Stimulated activated CD4-positive, alpha-beta T cell treated with anti-CD3 and anti-CD28 coated beads, TNF-alpha, amount 100 ng/mL, for 48 hours (primary cell): ENCODE measurements around the gene RPL27A.

ENCODE experiments used
- DNase-seq, 3 donors: peaks; one replicate each; pipeline ENCODE4 v3.0.0-alpha.2; 2020; ENCODE audit warnings: low read depth in 3 of 3

Gene RPL27A

GRCh38 chr11:8674859-8675258 lies 7.7 kb upstream of the RPL27A start:
- no peak for DNase-seq

- DNase-seq, result no peak
Measured at GRCh38 chr11:8676458-8676857, 6.1 kb upstream of the RPL27A start.

- no peak for DNase-seq
Measured at GRCh38 chr11:8679006-8679405, 3.6 kb upstream of the RPL27A start.

GRCh38 chr11:8681837-8682302 lies 722 bp upstream of the RPL27A start:
- DNase-seq, result no peak

GRCh38 chr11:8683115-8683807 lies 669 bp downstream of the RPL27A start:
- no peak for DNase-seq

DNA sequence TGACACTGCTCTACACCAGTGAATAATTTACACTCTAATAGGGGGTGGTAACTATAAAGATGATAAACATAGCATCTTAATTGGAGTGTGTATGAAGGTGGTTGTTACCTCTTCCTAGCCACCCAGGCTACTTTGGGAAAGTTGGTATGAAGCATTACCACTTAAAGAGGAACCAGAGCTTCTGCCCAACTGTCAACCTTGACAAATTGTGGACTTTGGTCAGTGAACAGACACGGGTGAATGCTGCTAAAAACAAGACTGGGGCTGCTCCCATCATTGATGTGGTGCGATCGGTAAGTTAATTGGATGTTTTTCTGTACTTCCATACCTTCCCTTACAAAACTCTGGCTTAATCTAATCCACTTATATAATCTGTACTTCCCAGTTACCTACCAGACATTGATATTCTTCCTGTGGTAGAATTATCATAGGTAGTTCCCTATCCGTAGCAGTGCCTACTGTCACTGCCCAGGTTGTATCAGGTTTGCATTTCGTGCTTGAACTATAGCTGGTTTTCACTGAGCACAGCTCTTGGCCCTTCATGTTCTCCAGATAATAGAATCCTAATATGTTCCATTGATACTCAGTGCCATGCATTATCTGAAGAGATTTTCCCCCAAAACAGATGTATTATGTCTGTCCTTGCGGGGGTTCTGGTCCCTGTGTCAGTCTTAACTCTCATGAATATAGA lies 2.2 kb downstream of the RPL27A start:
- no peak for DNase-seq

DNA sequence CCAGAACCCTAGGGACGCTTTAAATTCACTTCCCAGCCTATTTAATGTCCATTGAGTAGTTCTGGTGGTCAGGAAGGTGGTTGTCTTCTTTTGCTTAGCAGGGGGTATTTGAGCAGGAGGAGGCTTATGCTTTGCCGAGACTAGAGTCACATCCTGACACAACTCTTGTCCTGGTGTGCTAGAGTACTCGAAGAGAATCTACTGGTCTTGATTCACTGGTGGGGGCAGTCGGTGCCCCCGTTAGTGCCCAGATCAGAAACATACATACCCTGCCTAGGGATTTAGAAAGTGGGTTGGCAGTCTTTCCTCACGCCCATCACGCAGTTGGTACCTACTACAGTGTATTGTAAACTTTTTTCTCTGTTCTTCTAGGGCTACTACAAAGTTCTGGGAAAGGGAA lies 2.7 kb downstream of the RPL27A start:
- no peak for DNase-seq

- no peak for DNase-seq
Measured at GRCh38 chr11:8685820-8686219, 3.2 kb downstream of the RPL27A start.

- no peak for DNase-seq
Measured at GRCh38 chr11:8686325-8686724, 3.7 kb downstream of the RPL27A start.

DNA sequence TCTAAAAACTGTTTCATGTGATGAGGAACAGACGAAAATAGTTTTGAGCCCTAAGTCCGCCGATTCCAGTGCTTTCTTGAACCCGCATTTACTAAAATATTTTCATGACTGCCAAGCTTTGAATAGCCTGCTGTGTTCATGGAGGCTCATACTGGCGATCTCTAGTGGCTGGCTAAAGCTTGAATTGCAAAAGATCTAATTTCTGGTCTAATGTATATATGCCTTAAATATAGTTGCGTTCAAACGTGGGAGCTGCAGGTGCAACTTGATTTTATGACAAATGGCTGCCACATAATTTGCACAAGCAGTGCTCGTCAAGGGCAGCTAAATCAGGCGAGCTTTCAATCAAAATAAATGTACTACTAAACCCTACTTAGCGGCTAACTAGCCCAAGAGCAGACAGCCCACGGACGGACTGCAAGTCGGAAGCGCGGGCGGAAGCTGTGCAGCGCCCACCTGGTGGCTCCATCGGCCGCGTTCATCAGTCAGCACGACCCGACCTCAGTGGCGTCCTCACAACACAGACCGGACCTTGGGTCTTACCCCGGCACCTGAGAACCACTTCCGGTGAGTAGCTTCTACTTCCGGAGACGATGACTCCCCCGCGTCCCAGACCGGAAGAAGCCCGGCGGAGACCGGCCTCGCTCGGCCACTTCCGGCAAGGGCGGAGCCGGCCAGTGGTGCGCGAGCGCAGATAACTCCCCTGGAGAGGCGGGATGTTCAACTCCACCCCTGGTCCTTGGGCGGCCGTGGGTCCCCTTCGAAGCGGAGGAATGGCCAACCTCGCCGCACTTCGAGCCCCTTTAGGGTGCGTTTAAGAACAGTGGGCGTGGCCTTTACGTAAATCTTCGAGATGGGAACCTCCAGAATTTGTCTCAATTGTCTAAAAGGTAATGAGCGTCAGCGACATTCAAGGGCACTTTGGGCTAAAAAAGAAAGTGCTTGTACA lies 6.1 kb downstream of the RPL27A start:
- DNase-seq, result peak; percentile 79 to 83 (median 81)

DNA sequence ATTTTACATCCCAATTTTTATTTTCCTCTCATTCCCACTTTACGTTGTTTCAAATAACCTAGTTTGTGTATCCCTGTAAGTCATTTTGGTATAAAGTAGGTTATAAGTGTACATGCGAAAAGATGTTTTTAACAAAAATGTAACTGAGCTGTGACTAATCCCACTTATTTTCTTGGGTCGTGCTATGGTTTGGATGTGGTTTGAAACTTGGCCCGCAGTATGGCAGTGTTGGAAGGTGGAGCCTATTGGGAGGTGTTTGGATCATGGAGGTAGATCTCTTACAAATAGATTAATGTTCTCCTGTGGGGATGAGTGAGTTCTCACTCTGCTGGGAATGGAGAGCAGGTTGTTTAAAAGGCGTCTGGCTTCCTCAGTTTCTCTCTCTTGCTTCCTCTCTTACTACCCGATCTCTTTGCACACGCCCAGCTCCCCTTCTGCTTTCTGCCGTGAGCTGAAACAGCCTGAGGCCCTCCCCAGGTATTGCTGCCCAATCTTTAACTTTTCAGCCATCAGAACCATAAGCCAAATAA lies 7.2 kb downstream of the RPL27A start:
- no peak for DNase-seq

GRCh38 chr11:8690374-8691342 lies 8.1 kb downstream of the RPL27A start:
- no peak for DNase-seq

- no peak for DNase-seq
Measured at GRCh38 chr11:8691601-8692000, 9.0 kb downstream of the RPL27A start.

DNA sequence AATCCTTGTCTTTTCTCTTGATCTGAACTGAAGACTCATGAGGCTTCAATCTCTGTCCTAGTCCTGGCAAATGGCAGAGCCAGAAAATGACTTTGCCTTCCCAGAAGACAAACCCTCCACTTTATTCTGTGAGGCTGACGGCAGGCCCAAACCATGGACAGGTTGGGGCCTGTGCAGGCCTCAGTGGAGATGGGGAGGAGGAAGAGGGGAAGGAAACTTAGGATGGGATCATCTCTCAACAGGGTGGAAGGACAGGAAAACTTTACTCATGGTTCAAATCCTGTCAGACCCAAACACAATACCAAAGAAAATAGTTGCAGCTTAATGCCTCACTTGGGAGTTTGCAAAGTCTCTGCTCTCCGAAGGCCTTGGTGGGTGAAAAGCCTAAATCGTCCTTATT lies 9.8 kb downstream of the RPL27A start:
- no peak for DNase-seq

DNA sequence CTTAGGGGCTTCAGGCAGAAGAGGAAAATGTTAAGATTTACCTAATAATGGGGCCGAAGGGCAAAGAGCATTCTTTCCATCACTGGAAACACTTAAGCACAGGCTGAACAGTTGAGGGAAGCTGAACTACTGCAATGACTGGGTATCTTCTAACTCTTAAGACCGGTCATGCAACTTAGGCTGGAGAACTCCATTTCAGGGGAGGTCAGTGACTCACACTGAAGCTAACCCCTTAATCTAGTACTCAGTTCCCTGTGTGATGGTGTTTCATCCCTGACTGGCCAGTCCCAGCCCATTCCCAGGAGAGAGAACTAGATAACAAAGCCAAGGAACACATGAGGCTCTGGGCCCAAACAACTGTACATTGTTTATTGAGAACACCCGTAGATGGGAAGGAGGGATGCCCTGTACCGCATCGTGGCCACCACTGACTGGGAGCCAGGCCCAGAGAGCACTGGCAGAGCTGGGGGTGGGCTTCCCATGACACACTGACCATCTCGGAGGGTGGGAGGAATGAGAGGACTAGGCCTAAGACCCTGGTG lies 10.5 kb downstream of the RPL27A start:
- no peak for DNase-seq

DNA sequence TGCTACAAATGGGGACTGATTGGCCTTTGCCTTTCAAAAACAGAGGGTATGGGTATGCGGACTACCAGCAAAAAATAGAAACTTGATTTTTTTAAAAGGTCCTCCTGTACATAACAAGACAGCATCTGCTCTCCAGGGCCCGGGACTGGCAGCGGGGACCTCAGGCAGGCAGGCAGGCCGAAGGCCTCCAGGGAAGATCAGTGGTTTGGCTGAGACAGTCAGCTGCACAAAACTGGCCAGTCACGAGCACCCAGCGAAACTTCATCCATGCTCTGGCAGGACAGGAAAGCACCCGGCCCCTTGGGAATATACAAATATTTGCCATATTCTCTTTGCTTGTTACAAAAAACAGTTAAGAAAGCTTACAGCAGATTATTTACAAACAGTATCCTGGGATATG lies 11.0 kb downstream of the RPL27A start:
- DNase-seq, result no peak

DNA sequence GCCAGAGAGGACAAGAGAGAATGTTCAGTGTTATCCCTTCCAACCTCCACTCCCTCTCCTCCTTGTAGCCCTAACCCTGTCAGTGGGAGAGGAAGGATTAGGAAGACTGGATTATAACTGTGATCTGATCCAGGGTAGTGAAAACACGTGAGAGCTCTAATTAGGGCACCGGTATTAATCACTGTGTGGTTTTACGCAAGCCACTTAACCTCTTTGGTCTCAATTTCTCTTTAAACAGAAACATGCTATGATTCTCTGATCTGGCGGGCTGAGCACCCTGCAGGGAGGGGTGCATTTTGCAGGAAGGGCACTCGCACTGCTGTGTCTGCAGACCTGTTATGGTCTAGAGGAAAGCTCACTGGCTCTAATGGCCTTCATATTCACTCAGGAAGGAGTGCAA lies 11.5 kb downstream of the RPL27A start:
- DNase-seq, result no peak

- no peak for DNase-seq
Measured at GRCh38 chr11:8697054-8697453, 14.5 kb downstream of the RPL27A start.

DNA sequence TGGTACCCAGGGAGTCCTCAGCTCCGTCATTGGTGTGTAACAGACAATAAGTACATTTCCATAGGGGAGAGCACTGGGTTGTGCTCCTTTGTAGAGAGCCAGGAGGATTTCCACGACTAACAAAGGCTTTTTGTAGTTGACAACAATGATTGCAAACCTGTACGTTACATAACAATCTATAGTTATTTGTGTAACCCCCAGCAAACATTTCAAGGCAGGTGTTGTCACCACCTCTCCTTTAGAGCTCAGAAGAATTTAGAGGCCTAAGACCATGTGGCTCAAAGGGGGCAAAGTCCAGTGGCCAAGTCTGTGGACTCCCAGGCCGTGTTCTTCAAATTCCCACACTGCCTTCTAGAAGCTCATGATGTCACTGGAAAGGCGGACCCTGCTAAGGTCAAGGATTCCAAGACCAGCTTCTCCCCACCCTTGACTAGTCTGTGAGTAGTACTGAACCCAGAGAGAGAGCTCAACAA lies 15.8 kb downstream of the RPL27A start:
- no peak for DNase-seq

DNA sequence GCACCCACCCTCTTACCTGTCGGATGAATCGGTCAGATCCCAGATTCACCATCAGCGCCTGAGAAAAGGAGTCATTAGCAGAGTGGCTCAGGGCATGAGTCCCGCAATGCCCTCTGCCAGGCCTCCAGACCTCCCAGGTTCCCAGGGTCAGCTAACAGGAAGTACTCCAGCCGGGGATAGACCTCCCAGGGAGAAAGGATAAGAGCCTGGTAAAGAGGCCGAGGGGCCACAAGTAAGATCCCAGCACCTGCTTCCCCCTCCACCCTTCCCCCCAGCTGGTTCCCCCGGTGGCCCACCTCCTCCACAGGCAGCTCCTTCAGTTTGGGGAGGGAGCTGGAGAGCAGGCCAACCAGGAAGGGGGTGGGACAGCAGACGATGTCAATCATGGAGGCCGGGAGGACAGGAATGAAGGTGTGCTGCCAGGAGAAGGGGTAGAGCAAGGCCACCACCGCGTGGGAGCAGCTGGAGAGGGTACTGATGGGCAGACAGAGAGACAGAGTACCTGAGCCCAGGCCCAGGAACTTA lies 16.4 kb downstream of the RPL27A start:
- no peak for DNase-seq
